ENCODE data around the gene GRPR.

DNA sequence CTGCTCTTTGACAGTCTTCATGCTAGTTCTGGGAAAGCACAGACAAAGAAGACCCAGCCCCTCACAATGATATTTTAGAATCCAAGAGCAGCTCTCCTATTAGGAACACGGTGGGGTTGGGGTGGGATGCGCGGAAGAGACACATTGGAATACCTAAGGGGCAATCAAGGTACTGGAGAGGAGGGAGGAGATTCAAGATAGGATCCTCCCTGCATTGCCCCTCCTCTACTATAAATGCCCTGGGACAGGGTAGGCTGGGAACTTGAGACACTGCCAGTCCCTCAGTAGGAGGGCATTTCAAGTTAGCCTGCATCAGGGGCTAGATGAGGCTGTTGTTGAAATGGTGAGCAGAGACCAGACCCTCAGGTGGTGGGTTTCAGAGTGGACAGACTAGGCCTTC, 49.0 kb downstream of the GRPR start:
- TF ChIP-seq, protein P1, sequence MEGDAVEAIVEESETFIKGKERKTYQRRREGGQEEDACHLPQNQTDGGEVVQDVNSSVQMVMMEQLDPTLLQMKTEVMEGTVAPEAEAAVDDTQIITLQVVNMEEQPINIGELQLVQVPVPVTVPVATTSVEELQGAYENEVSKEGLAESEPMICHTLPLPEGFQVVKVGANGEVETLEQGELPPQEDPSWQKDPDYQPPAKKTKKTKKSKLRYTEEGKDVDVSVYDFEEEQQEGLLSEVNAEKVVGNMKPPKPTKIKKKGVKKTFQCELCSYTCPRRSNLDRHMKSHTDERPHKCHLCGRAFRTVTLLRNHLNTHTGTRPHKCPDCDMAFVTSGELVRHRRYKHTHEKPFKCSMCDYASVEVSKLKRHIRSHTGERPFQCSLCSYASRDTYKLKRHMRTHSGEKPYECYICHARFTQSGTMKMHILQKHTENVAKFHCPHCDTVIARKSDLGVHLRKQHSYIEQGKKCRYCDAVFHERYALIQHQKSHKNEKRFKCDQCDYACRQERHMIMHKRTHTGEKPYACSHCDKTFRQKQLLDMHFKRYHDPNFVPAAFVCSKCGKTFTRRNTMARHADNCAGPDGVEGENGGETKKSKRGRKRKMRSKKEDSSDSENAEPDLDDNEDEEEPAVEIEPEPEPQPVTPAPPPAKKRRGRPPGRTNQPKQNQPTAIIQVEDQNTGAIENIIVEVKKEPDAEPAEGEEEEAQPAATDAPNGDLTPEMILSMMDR (IDR thresholded peaks at IDR 0.05): no peak
- no peak for TF ChIP-seq POLR2A (IDR thresholded peaks at IDR 0.05)

All from Peyer's patch (tissue), 4 donors.